GM23248 (cell line): Measurements from ENCODE around the gene DGKA. TPM values are rescaled to one million over a fixed set of nuclear protein-coding genes. Genes with fewer than 3 reads are reported as not detected.
A peak's percentile ranks its signal among the peaks of the same experiment; 100 is the strongest.
"Not testable (repeated sequence)": the region's sequence is repeated elsewhere in the genome, so short reads cannot be mapped to it uniquely, and the experiment has no call there.

Experiments used
- DNase-seq: peaks from one replicate; pipeline ENCODE4 v3.0.0-alpha.2; 2015
- H2AFZ ChIP-seq: fragments of 200-600 bp; sonication (generic); 2 replicates; pipeline ENCODE4 v1.6.1; 2016; ENCODE audit warnings: antibody characterized with exemption
- H3F3A ChIP-seq: fragments of 200-600 bp; sonication (generic); 2 replicates; pipeline ENCODE4 v1.6.1; 2016; ENCODE audit warnings: mild to moderate bottlenecking, antibody characterized with exemption, mixed run types; ENCODE audit not compliant: insufficient read depth
- H3K27ac ChIP-seq: fragments of 200-600 bp; sonication (generic); 2 replicates; pipeline ENCODE4 v1.5.1; 2016; ENCODE audit warnings: mild to moderate bottlenecking
- H3K27me3 ChIP-seq: fragments of 200-600 bp; sonication (generic); replicated peaks from 2 replicates; pipeline ENCODE4 v1.6.1; 2016; ENCODE audit warnings: mild to moderate bottlenecking; ENCODE audit not compliant: insufficient read depth
- H3K36me3 ChIP-seq: fragments of 200-600 bp; sonication (generic); 2 replicates; pipeline ENCODE4 v1.6.1; 2016; ENCODE audit warnings: low read depth, mild to moderate bottlenecking
- H3K4me1 ChIP-seq: fragments of 200-600 bp; sonication (generic); 2 replicates; pipeline ENCODE4 v1.6.1; 2016; ENCODE audit warnings: mild to moderate bottlenecking; ENCODE audit not compliant: insufficient read depth
- H3K4me2 ChIP-seq: fragments of 200-600 bp; sonication (generic); one replicate; pipeline ENCODE4 v1.6.1; 2016; ENCODE audit warnings: mild to moderate bottlenecking; ENCODE audit not compliant: unreplicated experiment
- H3K4me3 ChIP-seq: fragments of 200-600 bp; sonication (generic); 2 replicates; pipeline ENCODE4 v1.5.1; 2016; ENCODE audit warnings: mild to moderate bottlenecking
- H3K79me2 ChIP-seq: fragments of 200-600 bp; sonication (generic); 2 replicates; pipeline ENCODE4 v1.6.1; 2016; ENCODE audit warnings: mild to moderate bottlenecking; ENCODE audit not compliant: insufficient read depth
- H3K9ac ChIP-seq: fragments of 200-600 bp; sonication (generic); 2 replicates; pipeline ENCODE4 v1.6.1; 2016; ENCODE audit warnings: mild to moderate bottlenecking
- H3K9me2 ChIP-seq: fragments of 200-600 bp; sonication (generic); 2 replicates; pipeline ENCODE4 v1.6.1; 2016; ENCODE audit warnings: mixed run types, mild to moderate bottlenecking, moderate library complexity; ENCODE audit not compliant: insufficient read depth
- H3K9me3 ChIP-seq: fragments of 200-600 bp; sonication (generic); one replicate; pipeline ENCODE4 v1.6.1; 2017; ENCODE audit warnings: low read depth
- H4K20me1 ChIP-seq: fragments of 200-600 bp; sonication (generic); 2 replicates; pipeline ENCODE4 v1.6.0; 2016; ENCODE audit not compliant: insufficient read depth
- EZH2 ChIP-seq: fragments of 200-600 bp; sonication (generic); IDR thresholded peaks from 2 replicates; pipeline ENCODE4 v1.6.1; 2018; ENCODE audit warnings: antibody characterized with exemption, mild to moderate bottlenecking; ENCODE audit not compliant: insufficient read depth, poor library complexity, severe bottlenecking
- EZH2phosphoT487 ChIP-seq: fragments of 200-600 bp; sonication (generic); IDR thresholded peaks from 2 replicates; pipeline ENCODE4 v1.6.1; 2018; ENCODE audit warnings: antibody characterized with exemption, moderate library complexity, mild to moderate bottlenecking, low read depth; ENCODE audit not compliant: insufficient read depth
- WGBS, 2 experiments: methylation state at CpG; one replicate each; pipeline ENCODE4 v1.1.6; 2015 to 2017; ENCODE audit warnings: low lambda C conversion rate in 2 of 2, low coverage in 1 of 2; ENCODE audit errors: missing lambda C conversion rate in 2 of 2; 5-methylcytosine and 5-hydroxymethylcytosine counted together
- in situ Hi-C: fragments of 300-500 bp; cut with MboI; formaldehyde crosslinking; loops from 2 replicates; pipeline ENCODE4 v1.15.0; 2020
- polyA plus RNA-seq: library from polyadenylated mRNA; unstranded; fragments of >200 nt; fragmentation: Nextera tagmentation; extraction: Ambion mirVana; gene quantifications from 2 replicates; pipeline ENCODE4 v1.2.1, GENCODE V29; 2016
- total RNA-seq: library from RNA; depleted of rRNA; stranded (reverse); fragments of >200 nt; shearing (Covaris generic); gene quantifications from 2 replicates; pipeline ENCODE4 v1.2.3, GENCODE V29; 2014

The DGKA gene
- total and polyA plus RNA-seq, 2 experiments from 2014 or later = 67.7 to 116 TPM

DNA sequence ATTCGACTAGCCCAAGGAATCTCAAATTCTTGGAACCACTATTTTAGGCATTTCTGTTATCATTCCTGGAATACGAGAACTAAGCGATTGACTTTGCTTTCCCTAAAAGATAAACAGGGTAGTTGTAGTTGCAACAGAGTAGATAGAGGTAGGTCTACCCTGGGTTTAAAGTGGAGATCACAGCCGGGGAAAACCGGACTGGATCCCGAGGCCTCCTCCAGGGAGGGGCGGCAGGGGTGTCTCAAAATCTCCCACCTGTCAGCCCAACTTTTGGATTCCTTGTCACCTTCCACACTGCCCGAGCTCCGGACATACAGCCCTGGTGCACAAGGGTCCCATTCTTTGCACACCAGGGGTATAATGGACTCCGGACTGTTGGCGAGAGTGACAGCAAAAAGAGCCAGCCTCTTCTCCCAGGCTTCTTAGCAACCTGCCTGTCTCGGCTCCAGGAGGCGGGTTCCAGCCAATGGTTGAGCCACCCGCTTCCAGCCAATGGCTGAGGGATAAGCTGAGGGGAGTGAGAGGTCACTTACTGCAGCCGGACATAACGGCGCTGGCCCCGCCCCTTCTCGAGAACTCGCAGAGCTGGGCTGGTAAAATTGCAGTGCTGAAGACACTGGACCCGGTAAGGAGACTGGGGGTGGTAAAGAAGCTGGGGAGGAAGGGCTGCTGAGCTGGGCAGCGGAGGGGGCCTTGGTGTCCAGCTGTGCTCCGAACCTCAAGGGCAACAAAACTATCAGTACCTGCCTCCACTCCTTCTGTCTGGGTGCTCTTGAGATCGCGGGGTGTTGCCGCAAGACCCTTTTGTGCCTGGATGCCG lies 66.0 kb downstream of the DGKA start, which contains the start of gene SUOX:
Gene SUOX, plus strand, starts transcription at position 562 of the 820 bp plus-strand sequence. CDS start 4,946 bp downstream, outside the sequence.
- Histone ChIP-seq H3K9me2 (no peaks in the 10 kb centered on the region), H3K27ac (peak within 1 kb of the TSS; percentile 58)
- peak; percentile 98 for DNase-seq

DNA sequence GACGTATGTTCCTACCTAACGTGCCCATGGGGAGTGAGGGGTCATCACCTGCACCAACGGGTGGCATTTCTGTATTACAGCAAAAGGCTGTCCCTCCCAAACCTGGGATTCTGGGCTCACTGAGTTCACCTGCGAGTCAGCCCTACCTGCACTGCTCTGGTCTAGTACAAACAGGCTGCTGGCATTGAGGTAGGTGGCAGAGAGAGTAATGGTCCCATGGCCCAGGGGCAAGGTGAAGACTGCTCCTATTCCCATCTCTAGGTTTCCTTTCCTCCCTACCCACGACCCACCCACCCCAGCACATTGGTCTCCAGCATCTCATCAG lies 66.5 kb downstream of the DGKA start:
- peak overlapping the region; percentile 93 for H3K4me3 ChIP-seq
- peak overlapping the region; percentile 83 for H3K9ac ChIP-seq
- H3K9me2 ChIP-seq = no peaks in the 10 kb centered on the region
- H3K9me3 ChIP-seq = no peaks in the 10 kb centered on the region
- H3K27me3 ChIP-seq = no peaks in the 10 kb centered on the region
- H3K4me1 ChIP-seq = no peaks in the 10 kb centered on the region
- TF ChIP-seq EZH2phosphoT487 (no peak), EZH2 (no peak)
- peaks cover 32% of the 10 kb centered on the region for H3F3A ChIP-seq
- no peaks in the 10 kb centered on the region for H4K20me1 ChIP-seq
- H3K27ac ChIP-seq = no peak overlapping the region
- peaks cover 4% of the 10 kb centered on the region; the same call in 1 of the 2 replicates for H3K36me3 ChIP-seq
- 1 to 5% methylated on average over 4 to 5 of the region's 5 CpGs for WGBS, 2 experiments
- peaks cover 4% of the 10 kb centered on the region; the same call in 1 of the 2 replicates for H3K79me2 ChIP-seq
- peak overlapping the region; percentile 82 for H3K4me2 ChIP-seq
- DNase-seq = no peak
- in situ Hi-C loops = no loop called here
- H2AFZ ChIP-seq = peak overlapping the region; percentile 95

More for the DNA sequence above, 66.0 kb downstream of the DGKA start, which contains the start of gene SUOX:
- peaks cover 4% of the 10 kb centered on the region; the same call in 1 of the 2 replicates for H3K79me2 ChIP-seq
- peak within 1 kb of the TSS; percentile 95 for H2AFZ ChIP-seq
- H3K9ac ChIP-seq = peak within 1 kb of the TSS; percentile 83
- no peaks in the 10 kb centered on the region for H3K4me1 ChIP-seq
- peaks cover 32% of the 10 kb centered on the region for H3F3A ChIP-seq
- 1% methylated on average over 27 of the region's 27 CpGs for WGBS, 2 experiments
- H3K4me3 ChIP-seq = peak within 1 kb of the TSS; percentile 93
- no peaks in the 10 kb centered on the region for H4K20me1 ChIP-seq
- H3K36me3 ChIP-seq = peaks cover 4% of the 10 kb centered on the region; the same call in 1 of the 2 replicates
- in situ Hi-C loops = no loop called here
- peak within 1 kb of the TSS; percentile 98 for H3K4me2 ChIP-seq
- TF ChIP-seq EZH2phosphoT487 (no peak), EZH2 (no peak)
- H3K9me3 ChIP-seq = no peaks in the 10 kb centered on the region
- no peaks in the 10 kb centered on the region for H3K27me3 ChIP-seq

DNA sequence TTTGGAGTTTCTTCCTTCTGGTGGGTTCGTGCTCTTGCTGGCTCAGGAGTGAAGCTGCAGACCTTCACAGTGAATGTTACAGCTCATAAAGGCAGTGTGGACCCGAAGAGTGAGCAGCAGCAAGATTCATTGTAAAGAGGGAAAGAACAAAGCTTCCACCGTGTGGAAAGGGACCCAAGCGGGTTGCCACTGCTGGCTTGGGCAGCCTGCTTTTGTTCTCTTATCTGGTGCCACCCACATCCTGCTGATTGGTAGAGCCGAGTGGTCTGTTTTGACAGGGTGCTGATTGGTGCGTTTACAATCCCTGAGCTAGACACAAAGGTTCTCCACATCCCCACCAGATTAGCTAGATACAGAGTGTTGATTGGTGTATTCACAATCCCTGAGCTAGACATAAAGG lies 68.6 kb downstream of the DGKA start:
- H3K9me2 ChIP-seq, H3K79me2 ChIP-seq, H2AFZ ChIP-seq, H3K27ac ChIP-seq, H3K27me3 ChIP-seq, H3K4me1 ChIP-seq, H3K36me3 ChIP-seq, in situ Hi-C loops, H3K4me2 ChIP-seq, H4K20me1 ChIP-seq, H3K9me3 ChIP-seq, H3K9ac ChIP-seq, H3K4me3 ChIP-seq, DNase-seq: not testable (repeated sequence)
- H3F3A ChIP-seq = peaks cover 16% of the 10 kb centered on the region
- WGBS, 2 experiments = 81 to 83% methylated on average over 6 of the region's 6 CpGs

DNA sequence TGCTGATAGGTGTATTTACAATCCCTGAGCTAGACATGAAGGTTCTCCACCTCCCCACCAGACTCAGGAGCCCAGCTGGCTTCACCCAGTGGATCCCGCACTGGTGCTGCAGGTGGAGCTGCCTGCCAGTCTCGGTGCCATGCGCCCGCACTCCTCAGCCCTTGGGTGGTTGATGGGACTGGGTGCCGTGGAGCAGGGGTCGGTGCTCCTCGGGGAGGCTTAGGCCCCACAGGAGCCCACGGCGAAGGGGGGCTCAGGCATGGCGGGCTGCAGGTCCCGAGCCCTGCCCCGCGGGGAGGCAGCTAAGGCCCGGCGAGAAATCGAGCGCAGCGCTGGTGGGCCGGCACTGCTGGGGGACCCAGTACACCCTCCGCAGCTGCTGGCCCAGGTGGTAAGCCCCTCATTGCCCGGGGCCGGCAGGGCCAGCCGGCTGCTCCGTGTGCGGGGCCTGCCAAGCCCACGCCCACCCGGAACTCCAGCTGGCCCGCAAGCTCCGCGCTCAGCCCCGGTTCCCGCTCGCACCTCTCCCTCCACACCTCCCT lies 69.1 kb downstream of the DGKA start:
- H3K27ac ChIP-seq, H3K36me3 ChIP-seq, H3K4me1 ChIP-seq, H2AFZ ChIP-seq, H3K9me3 ChIP-seq, H4K20me1 ChIP-seq, DNase-seq, H3K4me3 ChIP-seq, H3K9me2 ChIP-seq, H3K4me2 ChIP-seq, in situ Hi-C loops, H3K9ac ChIP-seq, H3K79me2 ChIP-seq, H3K27me3 ChIP-seq: not testable (repeated sequence)
- peaks cover 12% of the 10 kb centered on the region for H3F3A ChIP-seq
- WGBS, 2 experiments = 92 to 94% methylated on average over 27 to 31 of the region's 33 CpGs
